Parathyroid adenoma (tissue), 2 donors: ENCODE data around the gene TACO1.

ENCODE experiments used
- H2AFZ ChIP-seq: fragments of 300-600 bp; sonication (generic); one replicate; pipeline ENCODE4 v1.7.0; 2017; ENCODE audit warnings: antibody characterized with exemption, mild to moderate bottlenecking
- H3K27ac ChIP-seq: fragments of 300-600 bp; sonication (generic); one replicate; pipeline ENCODE4 v1.7.0; 2017
- H3K27me3 ChIP-seq: fragments of 300-600 bp; sonication (generic); one replicate; pipeline ENCODE4 v1.7.0; 2017; ENCODE audit warnings: low read length; ENCODE audit not compliant: control insufficient read depth, insufficient read depth
- H3K36me3 ChIP-seq: fragments of 300-600 bp; sonication (generic); one replicate; pipeline ENCODE4 v1.7.0; 2017; ENCODE audit warnings: low read length; ENCODE audit not compliant: control insufficient read depth, insufficient read depth
- H3K4me1 ChIP-seq: fragments of 300-600 bp; sonication (generic); one replicate; pipeline ENCODE4 v1.7.0; 2017; ENCODE audit warnings: control low read depth
- H3K4me2 ChIP-seq: fragments of 300-600 bp; sonication (generic); one replicate; pipeline ENCODE4 v1.7.0; 2017; ENCODE audit warnings: low read length
- H3K4me3 ChIP-seq: fragments of 300-600 bp; sonication (generic); one replicate; pipeline ENCODE4 v1.7.0; 2017; ENCODE audit warnings: low read depth, low read length
- H3K79me2 ChIP-seq: fragments of 300-600 bp; sonication (generic); one replicate; pipeline ENCODE4 v1.7.0; 2017; ENCODE audit warnings: control low read depth
- H3K9ac ChIP-seq: fragments of 300-600 bp; sonication (generic); one replicate; pipeline ENCODE4 v1.7.0; 2017; ENCODE audit warnings: mild to moderate bottlenecking
- H3K9me3 ChIP-seq: fragments of 300-600 bp; sonication (generic); one replicate; pipeline ENCODE4 v1.7.0; 2017; ENCODE audit warnings: low read length; ENCODE audit not compliant: control insufficient read depth
- CTCF ChIP-seq: fragments of 300-600 bp; sonication (generic); IDR thresholded peaks from one replicate; pipeline ENCODE4 v1.7.0; 2017; ENCODE audit warnings: antibody characterized with exemption, mild to moderate bottlenecking
- donor health status: primary hyperparathyroidism.

TACO1 gene

GRCh38 chr17:63558441-63558840 lies 42.3 kb upstream of the TACO1 start:
- TF ChIP-seq CTCF: no peak
- no peaks in the 10 kb centered on the region for H3K36me3 ChIP-seq
- H3K4me3 ChIP-seq: no peak overlapping the region
- no peaks in the 10 kb centered on the region for H3K27me3 ChIP-seq
- H3K4me2 ChIP-seq: no peak overlapping the region
- peaks cover 7% of the 10 kb centered on the region for H3K4me1 ChIP-seq
- H2AFZ ChIP-seq: no peak overlapping the region
- H3K79me2 ChIP-seq: peaks cover 75% of the 10 kb centered on the region
- H3K9ac ChIP-seq: no peak overlapping the region
- H3K9me3 ChIP-seq: no peaks in the 10 kb centered on the region
- no peak overlapping the region for H3K27ac ChIP-seq

- no peak for TF ChIP-seq CTCF
- no peak overlapping the region for H3K9ac ChIP-seq
- peaks cover 3% of the 10 kb centered on the region for H3K4me1 ChIP-seq
- no peaks in the 10 kb centered on the region for H3K27me3 ChIP-seq
- H3K4me2 ChIP-seq: no peak overlapping the region
- no peak overlapping the region for H3K27ac ChIP-seq
- no peak overlapping the region for H3K4me3 ChIP-seq
- H3K79me2 ChIP-seq: peaks cover 67% of the 10 kb centered on the region
- H3K9me3 ChIP-seq: no peaks in the 10 kb centered on the region
- H2AFZ ChIP-seq: no peak overlapping the region
- no peaks in the 10 kb centered on the region for H3K36me3 ChIP-seq
These were observed 38.9 kb upstream of the TACO1 start for GRCh38 chr17:63561819-63562218.

GRCh38 chr17:63563339-63563738 lies 37.4 kb upstream of the TACO1 start:
- no peak overlapping the region for H3K4me3 ChIP-seq
- no peaks in the 10 kb centered on the region for H3K9me3 ChIP-seq
- H3K79me2 ChIP-seq: peaks cover 56% of the 10 kb centered on the region
- no peaks in the 10 kb centered on the region for H3K4me1 ChIP-seq
- no peaks in the 10 kb centered on the region for H3K27me3 ChIP-seq
- H3K4me2 ChIP-seq: no peak overlapping the region
- no peak overlapping the region for H2AFZ ChIP-seq
- TF ChIP-seq CTCF: no peak
- no peaks in the 10 kb centered on the region for H3K36me3 ChIP-seq
- H3K9ac ChIP-seq: no peak overlapping the region
- no peak overlapping the region for H3K27ac ChIP-seq

GRCh38 chr17:63564562-63564961 lies 36.1 kb upstream of the TACO1 start:
- H3K4me2 ChIP-seq: no peak overlapping the region
- H3K4me3 ChIP-seq: no peak overlapping the region
- H3K9ac ChIP-seq: no peak overlapping the region
- no peaks in the 10 kb centered on the region for H3K4me1 ChIP-seq
- H3K9me3 ChIP-seq: no peaks in the 10 kb centered on the region
- TF ChIP-seq CTCF: no peak
- H3K27ac ChIP-seq: no peak overlapping the region
- peaks cover 54% of the 10 kb centered on the region for H3K79me2 ChIP-seq
- H2AFZ ChIP-seq: no peak overlapping the region
- H3K36me3 ChIP-seq: no peaks in the 10 kb centered on the region
- no peaks in the 10 kb centered on the region for H3K27me3 ChIP-seq

GRCh38 chr17:63567229-63567628 lies 33.5 kb upstream of the TACO1 start:
- H3K9ac ChIP-seq: no peak overlapping the region
- H3K4me2 ChIP-seq: no peak overlapping the region
- no peak overlapping the region for H3K27ac ChIP-seq
- peaks cover 58% of the 10 kb centered on the region for H3K79me2 ChIP-seq
- TF ChIP-seq CTCF: no peak
- H3K4me3 ChIP-seq: no peak overlapping the region
- H3K36me3 ChIP-seq: no peaks in the 10 kb centered on the region
- no peak overlapping the region for H2AFZ ChIP-seq
- no peaks in the 10 kb centered on the region for H3K27me3 ChIP-seq
- H3K9me3 ChIP-seq: no peaks in the 10 kb centered on the region
- peaks cover 5% of the 10 kb centered on the region for H3K4me1 ChIP-seq
